ENCODE results near the gene CDH5.

- no peak for TF ChIP-seq EZH2 (IDR thresholded peaks at IDR 0.05)
- TF ChIP-seq, protein P1, sequence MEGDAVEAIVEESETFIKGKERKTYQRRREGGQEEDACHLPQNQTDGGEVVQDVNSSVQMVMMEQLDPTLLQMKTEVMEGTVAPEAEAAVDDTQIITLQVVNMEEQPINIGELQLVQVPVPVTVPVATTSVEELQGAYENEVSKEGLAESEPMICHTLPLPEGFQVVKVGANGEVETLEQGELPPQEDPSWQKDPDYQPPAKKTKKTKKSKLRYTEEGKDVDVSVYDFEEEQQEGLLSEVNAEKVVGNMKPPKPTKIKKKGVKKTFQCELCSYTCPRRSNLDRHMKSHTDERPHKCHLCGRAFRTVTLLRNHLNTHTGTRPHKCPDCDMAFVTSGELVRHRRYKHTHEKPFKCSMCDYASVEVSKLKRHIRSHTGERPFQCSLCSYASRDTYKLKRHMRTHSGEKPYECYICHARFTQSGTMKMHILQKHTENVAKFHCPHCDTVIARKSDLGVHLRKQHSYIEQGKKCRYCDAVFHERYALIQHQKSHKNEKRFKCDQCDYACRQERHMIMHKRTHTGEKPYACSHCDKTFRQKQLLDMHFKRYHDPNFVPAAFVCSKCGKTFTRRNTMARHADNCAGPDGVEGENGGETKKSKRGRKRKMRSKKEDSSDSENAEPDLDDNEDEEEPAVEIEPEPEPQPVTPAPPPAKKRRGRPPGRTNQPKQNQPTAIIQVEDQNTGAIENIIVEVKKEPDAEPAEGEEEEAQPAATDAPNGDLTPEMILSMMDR (IDR thresholded peaks at IDR 0.05) = no peak
Measured at GRCh38 chr16:66399930-66400329, 33.4 kb downstream of the CDH5 start.

Measured in neural progenitor cell (in vitro differentiated cells).